HEK293 (cell line): ENCODE measurements around the gene IQSEC1.

ENCODE experiments used
- ZNF239 ChIP-seq: fragments of 450-650 bp; formaldehyde crosslinking; IDR thresholded peaks from 2 replicates; pipeline ENCODE4 v1.5.1; 2016; ENCODE audit warnings: missing biosample characterization, missing genetic modification characterization
- ZNF311 ChIP-seq: fragments of 450-650 bp; formaldehyde crosslinking; IDR thresholded peaks from 2 replicates; pipeline ENCODE4 v1.5.1; 2017; ENCODE audit warnings: missing biosample characterization, missing genetic modification characterization, borderline replicate concordance
- ZNF629 ChIP-seq: fragments of 450-650 bp; formaldehyde crosslinking; IDR thresholded peaks from 2 replicates; pipeline ENCODE4 v1.5.1; 2017; ENCODE audit warnings: missing biosample characterization, missing genetic modification characterization
- TF ChIP-seq, protein P1 (sequence below): fragments of 450-650 bp; formaldehyde crosslinking; IDR thresholded peaks from 2 replicates; pipeline ENCODE4 v1.5.1; 2016; ENCODE audit warnings: missing biosample characterization, missing genetic modification characterization

DNA sequence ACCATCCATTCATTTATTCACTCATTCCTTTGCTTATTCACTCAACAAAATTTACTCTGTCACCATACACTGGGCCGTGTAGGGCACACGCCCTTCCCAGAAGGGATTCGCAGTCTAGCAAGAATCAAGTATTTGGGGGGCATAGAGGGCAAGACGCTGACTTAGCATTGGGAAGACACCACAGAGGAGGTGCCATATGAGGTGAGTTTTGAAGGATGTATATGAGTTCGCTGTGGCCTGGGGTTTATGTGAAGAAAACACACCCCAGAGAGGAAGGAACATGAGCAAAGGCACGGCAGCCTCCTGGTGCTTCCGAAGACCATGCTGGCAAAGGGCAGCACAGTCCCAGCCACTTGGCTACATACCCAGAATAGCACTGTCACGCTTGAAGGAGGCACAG lies 23.1 kb upstream of the IQSEC1 start:
- TF ChIP-seq ZNF239 (no peak), ZNF311 (no peak), ZNF629 (tag by site-specific recombination) (no peak)
- TF ChIP-seq, protein P1, sequence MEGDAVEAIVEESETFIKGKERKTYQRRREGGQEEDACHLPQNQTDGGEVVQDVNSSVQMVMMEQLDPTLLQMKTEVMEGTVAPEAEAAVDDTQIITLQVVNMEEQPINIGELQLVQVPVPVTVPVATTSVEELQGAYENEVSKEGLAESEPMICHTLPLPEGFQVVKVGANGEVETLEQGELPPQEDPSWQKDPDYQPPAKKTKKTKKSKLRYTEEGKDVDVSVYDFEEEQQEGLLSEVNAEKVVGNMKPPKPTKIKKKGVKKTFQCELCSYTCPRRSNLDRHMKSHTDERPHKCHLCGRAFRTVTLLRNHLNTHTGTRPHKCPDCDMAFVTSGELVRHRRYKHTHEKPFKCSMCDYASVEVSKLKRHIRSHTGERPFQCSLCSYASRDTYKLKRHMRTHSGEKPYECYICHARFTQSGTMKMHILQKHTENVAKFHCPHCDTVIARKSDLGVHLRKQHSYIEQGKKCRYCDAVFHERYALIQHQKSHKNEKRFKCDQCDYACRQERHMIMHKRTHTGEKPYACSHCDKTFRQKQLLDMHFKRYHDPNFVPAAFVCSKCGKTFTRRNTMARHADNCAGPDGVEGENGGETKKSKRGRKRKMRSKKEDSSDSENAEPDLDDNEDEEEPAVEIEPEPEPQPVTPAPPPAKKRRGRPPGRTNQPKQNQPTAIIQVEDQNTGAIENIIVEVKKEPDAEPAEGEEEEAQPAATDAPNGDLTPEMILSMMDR (tag by site-specific recombination) = no peak
